Colon (tissue), 2 donors: ENCODE measurements around the gene SLC35C1.

Experiments used
- FAIRE-seq: peaks from 2 replicates; lab custom pipeline; 2012; peaks lifted over from hg19 to GRCh38; lab: Jason Lieb, UNC
- donor health status: control.
- donor health status: control.

Gene SLC35C1

DNA sequence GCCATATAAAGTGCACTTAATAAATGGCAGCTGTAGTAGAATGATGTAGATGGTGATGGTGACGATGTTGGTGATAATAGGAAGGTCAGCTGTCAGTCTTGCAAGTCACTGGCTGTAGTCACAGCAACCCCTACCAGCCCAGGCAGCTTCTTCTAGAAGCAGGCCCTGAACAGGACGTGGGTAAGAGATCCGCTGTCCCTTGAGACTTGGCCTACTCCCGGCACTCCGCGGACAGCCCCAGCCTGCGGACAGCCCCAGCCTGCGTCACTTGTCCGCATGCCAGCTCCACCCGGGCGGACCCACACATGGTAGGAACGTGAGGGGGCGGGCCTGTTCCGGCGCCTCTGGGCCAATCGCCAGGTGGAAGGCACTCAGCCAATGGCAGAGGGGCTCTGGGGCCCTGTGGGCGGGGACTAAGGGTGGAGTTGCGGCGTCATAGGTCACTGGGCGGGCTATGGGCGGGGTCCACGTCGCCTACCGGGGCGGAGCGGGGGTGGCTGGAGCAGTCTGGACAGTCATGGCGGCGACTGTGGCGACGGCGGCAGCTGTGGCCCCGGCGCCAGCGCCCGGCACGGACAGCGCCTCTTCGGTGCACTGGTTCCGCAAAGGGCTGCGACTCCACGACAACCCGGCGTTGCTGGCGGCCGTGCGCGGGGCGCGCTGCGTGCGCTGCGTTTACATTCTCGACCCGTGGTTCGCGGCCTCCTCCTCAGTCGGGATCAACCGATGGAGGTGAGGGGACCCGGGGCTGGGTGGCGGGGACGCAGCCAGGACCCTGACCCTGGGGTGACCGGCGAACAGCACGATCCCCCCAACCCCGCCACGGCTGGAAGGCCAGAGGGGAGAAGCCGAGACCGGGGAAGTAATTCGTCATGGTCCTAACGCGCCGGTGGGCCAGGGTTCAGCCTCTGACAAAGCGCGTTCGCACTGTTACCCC is 42.3 kb downstream of the SLC35C1 start, which contains the start of gene CRY2:
Gene CRY2 (plus strand): TSS at position 502 of the 937 bp plus-strand sequence. CDS start 16 bp downstream, at position 518.
- no peak for FAIRE-seq

DNA sequence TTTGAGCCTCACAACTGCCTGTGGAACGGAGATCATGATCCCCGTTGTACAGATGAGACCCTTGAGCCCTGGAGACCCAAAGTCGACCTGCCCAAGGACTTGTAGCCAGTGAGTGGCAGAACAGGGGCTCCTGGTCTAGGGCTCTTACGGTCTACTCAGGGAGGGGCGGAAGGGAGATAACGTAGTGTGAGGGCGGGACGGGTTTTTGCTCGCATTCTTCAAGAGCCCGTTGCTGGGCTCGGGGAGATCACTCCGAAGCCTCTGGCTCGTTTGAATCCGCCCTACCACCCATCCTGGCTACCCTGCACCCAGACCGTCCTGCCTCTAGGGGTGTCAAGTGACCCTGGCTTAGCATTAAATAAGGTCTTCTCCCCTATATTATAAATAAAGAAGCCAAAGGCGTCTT is 43.0 kb downstream of the SLC35C1 start:
- no peak for FAIRE-seq

DNA sequence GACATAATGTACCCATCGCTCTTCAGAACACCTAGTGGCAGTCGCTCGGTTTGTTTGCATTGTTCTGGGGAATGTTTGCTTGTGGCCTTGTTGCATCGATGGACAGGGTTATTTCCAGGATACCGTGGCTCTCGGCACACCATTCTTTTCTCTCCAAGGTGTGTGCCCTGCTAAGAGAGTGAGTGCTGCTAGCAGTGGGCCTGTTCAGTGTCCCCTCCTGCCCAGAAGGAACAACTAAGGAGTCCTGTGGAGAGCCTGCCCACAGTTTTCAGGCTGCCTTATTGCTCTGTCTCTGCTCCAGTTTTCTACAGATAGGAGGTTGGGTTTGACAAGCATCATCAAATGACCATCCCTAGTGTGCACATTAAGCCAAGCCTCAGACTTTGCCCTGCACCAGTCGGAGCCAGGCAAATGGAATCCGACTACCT is 43.7 kb downstream of the SLC35C1 start:
- no peak for FAIRE-seq

GRCh38 chr11:45850446-45850845 is 45.5 kb downstream of the SLC35C1 start:
- no peak for FAIRE-seq

GRCh38 chr11:45851228-45851627 is 46.3 kb downstream of the SLC35C1 start:
- FAIRE-seq: no peak

GRCh38 chr11:45852018-45852711 is 47.2 kb downstream of the SLC35C1 start:
- no peak for FAIRE-seq

GRCh38 chr11:45852712-45853101 is 47.8 kb downstream of the SLC35C1 start:
- no peak for FAIRE-seq

DNA sequence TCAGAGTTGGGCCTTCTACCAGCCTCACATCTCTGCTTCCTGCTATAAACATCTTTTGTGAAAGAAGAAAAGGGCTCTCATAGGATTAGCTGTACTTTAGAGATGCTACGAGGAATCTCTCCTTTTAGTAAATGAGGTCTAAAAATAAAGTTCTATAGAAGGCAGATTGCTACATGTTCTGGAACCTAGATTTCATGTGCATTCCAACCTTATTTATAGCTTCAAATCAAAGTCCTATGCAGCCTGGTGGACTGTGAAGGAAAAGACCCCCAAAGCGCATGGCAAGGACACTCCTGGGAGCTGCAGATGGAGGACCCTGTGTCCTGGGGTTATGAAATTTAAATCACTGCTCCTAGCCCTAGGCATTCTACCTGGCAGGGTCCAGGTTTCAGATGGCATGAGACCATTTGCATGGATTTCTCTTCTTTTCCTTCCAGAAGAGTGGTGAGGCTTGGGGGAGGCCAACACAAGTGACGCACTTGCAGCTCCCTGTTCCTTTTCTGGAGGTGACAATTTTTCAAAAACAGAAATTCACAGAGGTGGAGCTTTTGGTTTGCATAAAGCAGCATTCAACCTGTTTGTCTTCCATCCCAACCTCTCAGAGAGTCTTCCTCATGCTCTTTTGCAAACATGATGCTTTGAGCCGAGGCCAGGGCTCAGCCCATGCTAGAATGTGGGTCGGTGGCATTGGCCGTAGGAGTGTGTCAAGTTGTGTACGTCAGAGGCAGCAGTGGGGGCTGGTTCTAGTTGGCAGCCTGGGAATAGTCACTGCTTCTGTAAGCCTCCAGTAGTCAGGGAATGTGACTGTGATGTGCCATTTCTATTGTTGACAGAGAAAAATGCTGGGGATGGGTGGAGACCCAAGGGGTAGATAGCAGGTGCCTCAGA is 48.6 kb downstream of the SLC35C1 start:
- no peak for FAIRE-seq

- FAIRE-seq: no peak
Observed at GRCh38 chr11:45855308-45855707, 50.4 kb downstream of the SLC35C1 start.

GRCh38 chr11:45856044-45856468 is 51.1 kb downstream of the SLC35C1 start:
- FAIRE-seq: no peak

GRCh38 chr11:45857961-45858474 is 53.1 kb downstream of the SLC35C1 start:
- no peak for FAIRE-seq

- FAIRE-seq: no peak
Observed at GRCh38 chr11:45858751-45859398, 53.9 kb downstream of the SLC35C1 start.

DNA sequence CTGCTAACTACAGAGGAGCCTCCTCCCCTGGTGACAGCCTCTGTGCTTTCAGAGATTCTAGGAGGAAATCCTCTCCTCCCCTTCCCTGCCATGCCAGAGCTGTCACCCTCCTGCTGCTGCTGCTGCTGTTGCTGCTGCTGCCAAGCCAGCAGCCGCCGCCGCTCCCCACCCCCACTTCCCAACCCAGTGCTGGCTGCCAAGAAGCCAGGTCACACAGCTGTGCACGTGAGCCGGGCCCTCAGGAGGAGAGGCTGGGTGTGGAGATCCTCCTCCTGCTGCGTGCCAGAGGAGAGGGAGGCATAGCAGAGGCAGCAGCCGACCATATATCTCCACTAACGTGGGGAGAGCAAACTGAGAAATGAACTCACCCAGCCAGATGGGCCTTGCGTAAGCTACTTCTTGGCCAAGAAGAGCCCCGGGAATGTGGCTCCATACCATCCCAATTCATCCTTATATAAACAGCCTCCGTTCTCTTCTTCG is 54.8 kb downstream of the SLC35C1 start:
- FAIRE-seq: no peak

- no peak for FAIRE-seq
Observed at GRCh38 chr11:45860348-45860747, 55.4 kb downstream of the SLC35C1 start.

DNA sequence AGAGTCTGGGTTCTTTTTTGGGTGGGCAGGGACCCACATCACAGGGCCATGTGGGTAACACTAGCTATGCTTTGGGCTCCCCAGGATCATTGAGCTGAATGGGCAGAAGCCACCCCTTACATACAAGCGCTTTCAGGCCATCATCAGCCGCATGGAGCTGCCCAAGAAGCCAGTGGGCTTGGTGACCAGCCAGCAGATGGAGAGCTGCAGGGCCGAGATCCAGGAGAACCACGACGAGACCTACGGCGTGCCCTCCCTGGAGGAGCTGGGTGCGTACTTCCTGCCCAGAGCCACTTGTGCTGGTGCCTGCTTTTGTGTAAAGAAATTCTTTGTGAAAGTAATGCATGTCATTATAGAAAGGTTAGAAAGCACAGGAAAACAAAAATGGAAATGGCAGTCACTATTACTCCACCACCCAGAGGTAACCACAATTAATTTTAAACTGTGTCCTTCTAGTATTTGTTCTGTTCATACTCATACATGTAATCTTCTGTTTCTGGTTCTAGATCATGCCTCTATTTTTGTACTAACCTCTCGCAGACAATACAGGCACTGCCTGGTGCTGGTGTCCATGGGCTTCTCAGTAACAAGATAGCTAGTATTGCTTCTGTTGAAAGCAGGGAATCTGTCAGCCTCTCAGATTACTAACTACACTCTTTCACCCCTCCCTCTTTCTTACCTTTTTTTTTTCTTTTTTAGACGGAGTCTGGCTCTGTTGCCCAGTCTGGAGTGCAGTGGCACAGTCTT is 56.0 kb downstream of the SLC35C1 start:
- no peak for FAIRE-seq
